ENCODE data around the gene ZNF512B.

DNA sequence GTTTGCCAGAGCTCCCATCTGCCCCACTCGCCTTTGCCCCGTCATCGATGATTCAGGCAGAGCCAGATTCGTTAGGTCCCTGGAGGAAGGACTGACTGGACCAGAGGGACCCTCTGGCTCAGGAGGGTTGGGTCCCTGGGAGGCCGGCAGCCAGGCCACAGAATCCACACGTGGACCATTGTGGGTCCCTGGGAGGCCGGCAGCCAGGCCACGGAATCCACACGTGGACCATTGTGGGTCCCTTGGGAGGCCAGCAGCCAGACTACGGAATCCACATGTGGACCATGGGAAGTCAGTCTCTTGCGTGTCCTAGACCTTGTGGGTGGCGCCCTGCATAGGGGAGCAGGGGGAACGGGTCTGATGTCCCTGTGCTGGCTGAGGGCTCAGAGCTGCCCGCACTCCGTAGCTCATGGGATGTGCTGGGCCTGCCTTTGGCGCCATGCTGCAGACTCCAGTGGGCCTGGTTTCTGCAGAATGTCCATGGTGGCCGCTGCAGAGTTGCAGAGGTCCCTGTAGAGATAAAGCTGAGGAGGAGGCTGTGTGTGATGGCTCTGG, 37.0 kb downstream of the ZNF512B start:
- TF ChIP-seq, protein P1, sequence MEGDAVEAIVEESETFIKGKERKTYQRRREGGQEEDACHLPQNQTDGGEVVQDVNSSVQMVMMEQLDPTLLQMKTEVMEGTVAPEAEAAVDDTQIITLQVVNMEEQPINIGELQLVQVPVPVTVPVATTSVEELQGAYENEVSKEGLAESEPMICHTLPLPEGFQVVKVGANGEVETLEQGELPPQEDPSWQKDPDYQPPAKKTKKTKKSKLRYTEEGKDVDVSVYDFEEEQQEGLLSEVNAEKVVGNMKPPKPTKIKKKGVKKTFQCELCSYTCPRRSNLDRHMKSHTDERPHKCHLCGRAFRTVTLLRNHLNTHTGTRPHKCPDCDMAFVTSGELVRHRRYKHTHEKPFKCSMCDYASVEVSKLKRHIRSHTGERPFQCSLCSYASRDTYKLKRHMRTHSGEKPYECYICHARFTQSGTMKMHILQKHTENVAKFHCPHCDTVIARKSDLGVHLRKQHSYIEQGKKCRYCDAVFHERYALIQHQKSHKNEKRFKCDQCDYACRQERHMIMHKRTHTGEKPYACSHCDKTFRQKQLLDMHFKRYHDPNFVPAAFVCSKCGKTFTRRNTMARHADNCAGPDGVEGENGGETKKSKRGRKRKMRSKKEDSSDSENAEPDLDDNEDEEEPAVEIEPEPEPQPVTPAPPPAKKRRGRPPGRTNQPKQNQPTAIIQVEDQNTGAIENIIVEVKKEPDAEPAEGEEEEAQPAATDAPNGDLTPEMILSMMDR (IDR thresholded peaks at IDR 0.05; ENCODE audit: low read length), result no peak
- TF ChIP-seq EZH2 (IDR thresholded peaks at IDR 0.05; ENCODE audit: borderline replicate concordance, low read length), result no peak

All from OCI-LY1 (cell line).